Measurements from ENCODE around the gene CHMP5. TPM values are rescaled to one million over a fixed set of nuclear protein-coding genes. Genes with fewer than 3 reads are reported as not detected.

Gene CHMP5
- total RNA-seq, 1 experiment from 2014 or later: 74.4 TPM

DNA sequence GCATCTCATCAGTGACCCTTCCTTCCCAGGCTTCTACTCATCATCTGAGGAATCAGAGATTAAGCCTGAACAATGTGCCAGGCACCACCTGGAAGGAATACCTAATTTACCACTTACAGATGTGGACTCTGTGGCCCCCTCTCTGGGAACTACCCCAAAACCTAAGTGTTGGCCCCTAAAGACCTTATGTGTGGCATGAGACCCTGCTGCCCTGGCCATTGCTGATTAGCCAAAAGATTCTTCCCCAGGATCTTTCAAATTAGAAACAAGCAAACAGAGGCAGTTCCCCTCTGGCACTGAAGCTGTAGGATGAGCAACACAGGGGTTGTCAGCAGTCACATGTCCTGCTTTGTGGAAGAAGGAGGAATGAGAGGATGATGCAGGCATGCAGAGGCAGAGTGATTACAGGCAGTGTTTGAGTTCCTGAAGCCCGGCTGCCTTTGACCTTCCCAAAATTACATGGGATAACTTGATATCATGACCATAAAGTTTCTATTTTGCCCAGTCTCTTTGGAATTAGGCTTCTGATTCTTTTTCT, 14.3 kb upstream of the CHMP5 start:
- POLR2A ChIA-PET (ENCODE audit: low non-redundant PET): no interaction called here
- Histone ChIP-seq H3K4me1 (ENCODE audit: insufficient read depth, low read length, poor library complexity, severe bottlenecking) (no peaks in the 10 kb centered on the region), H3K27me3 (replicated peaks; ENCODE audit: insufficient read depth, low read depth, low read length, poor library complexity) (no peaks in the 10 kb centered on the region), H3K9me3 (ENCODE audit: low read depth, low read length, poor library complexity, severe bottlenecking) (no peaks in the 10 kb centered on the region), H3K27ac (ENCODE audit: low read depth, low read length, poor library complexity, severe bottlenecking) (no peak overlapping the region), H3K36me3 (ENCODE audit: insufficient read depth, low read length, poor library complexity, severe bottlenecking) (peaks cover 27% of the 10 kb centered on the region), H3K4me3 (ENCODE audit: low read depth, low read length, poor library complexity, severe bottlenecking) (no peak overlapping the region)
- no TSS peak for BruUV-seq (replicated peaks)
- TF ChIP-seq, protein P1, sequence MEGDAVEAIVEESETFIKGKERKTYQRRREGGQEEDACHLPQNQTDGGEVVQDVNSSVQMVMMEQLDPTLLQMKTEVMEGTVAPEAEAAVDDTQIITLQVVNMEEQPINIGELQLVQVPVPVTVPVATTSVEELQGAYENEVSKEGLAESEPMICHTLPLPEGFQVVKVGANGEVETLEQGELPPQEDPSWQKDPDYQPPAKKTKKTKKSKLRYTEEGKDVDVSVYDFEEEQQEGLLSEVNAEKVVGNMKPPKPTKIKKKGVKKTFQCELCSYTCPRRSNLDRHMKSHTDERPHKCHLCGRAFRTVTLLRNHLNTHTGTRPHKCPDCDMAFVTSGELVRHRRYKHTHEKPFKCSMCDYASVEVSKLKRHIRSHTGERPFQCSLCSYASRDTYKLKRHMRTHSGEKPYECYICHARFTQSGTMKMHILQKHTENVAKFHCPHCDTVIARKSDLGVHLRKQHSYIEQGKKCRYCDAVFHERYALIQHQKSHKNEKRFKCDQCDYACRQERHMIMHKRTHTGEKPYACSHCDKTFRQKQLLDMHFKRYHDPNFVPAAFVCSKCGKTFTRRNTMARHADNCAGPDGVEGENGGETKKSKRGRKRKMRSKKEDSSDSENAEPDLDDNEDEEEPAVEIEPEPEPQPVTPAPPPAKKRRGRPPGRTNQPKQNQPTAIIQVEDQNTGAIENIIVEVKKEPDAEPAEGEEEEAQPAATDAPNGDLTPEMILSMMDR (conservative IDR thresholded peaks at IDR 0.05; ENCODE audit: low read depth, low read length): no peak
- no peak for DNase-seq (ENCODE audit: low spot score)
- CTCF ChIA-PET: no interaction called here
- intact Hi-C loops (cut with micrococcal nuclease; ENCODE audit: unreplicated experiment): no loop called here

DNA sequence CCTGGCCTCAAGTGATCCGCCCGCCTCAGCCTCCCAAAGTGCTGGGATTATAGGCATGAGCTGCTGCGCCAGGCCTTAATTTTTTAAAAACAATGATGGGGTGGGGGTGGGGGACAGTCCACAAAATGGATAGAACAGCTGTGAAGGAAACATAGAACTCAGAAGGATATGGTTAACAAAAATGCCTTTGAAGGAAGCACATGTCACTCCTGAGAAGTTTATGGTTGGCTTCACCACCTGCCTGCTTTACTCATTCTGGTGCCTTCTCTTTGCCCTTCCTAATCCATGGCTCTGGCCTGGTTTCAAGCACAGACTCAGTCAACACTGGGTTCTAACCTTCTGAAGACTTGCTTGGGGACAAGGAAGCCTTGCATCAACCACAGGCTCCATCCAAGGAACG, 10.6 kb upstream of the CHMP5 start:
- H3K27ac ChIP-seq (ENCODE audit: low read depth, low read length, poor library complexity, severe bottlenecking): no peak overlapping the region
- H3K4me3 ChIP-seq (ENCODE audit: low read depth, low read length, poor library complexity, severe bottlenecking): no peak overlapping the region
- POLR2A ChIA-PET (ENCODE audit: low non-redundant PET): no interaction called here
- DNase-seq (ENCODE audit: low spot score): no peak
- H3K27me3 ChIP-seq (replicated peaks; ENCODE audit: insufficient read depth, low read depth, low read length, poor library complexity): no peaks in the 10 kb centered on the region
- no peaks in the 10 kb centered on the region for H3K4me1 ChIP-seq (ENCODE audit: insufficient read depth, low read length, poor library complexity, severe bottlenecking)
- CTCF ChIA-PET: no interaction called here
- H3K36me3 ChIP-seq (ENCODE audit: insufficient read depth, low read length, poor library complexity, severe bottlenecking): peaks cover 62% of the 10 kb centered on the region
- TF ChIP-seq, protein P1 (conservative IDR thresholded peaks at IDR 0.05; ENCODE audit: low read depth, low read length): no peak
- no peak for TF ChIP-seq EZH2 (IDR thresholded peaks at IDR 0.05; ENCODE audit: borderline replicate concordance, low read depth, low read length, poor library complexity, severe bottlenecking)
- H3K9me3 ChIP-seq (ENCODE audit: low read depth, low read length, poor library complexity, severe bottlenecking): no peaks in the 10 kb centered on the region
- no TSS peak for BruUV-seq (replicated peaks)
- intact Hi-C loops (cut with micrococcal nuclease; ENCODE audit: unreplicated experiment): no loop called here

DNA sequence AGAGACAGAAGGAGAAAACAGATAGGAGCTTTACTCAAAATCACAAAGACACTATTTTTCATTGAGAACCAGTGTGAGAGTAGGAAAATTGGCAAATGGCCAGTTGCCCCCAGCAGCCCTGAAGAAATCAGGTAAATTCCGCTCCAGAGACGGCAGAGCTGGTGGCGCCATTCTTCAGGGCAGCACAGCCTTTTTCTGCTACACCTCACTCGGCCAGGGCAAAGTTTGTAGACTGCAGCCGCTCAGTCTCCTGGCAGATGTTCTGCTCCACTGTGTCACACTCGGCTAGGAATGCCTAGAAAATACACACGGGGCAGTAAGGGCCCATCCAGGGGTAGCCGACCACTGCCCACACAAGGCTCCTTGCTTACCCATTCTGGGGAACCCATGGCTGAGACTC, 9.8 kb upstream of the CHMP5 start:
- BruUV-seq (replicated peaks): no TSS peak
- Histone ChIP-seq H3K36me3 (ENCODE audit: insufficient read depth, low read length, poor library complexity, severe bottlenecking) (peaks cover 70% of the 10 kb centered on the region), H3K27me3 (replicated peaks; ENCODE audit: insufficient read depth, low read depth, low read length, poor library complexity) (no peaks in the 10 kb centered on the region), H3K4me3 (ENCODE audit: low read depth, low read length, poor library complexity, severe bottlenecking) (no peak overlapping the region), H3K27ac (ENCODE audit: low read depth, low read length, poor library complexity, severe bottlenecking) (no peak overlapping the region), H3K9me3 (ENCODE audit: low read depth, low read length, poor library complexity, severe bottlenecking) (no peaks in the 10 kb centered on the region), H3K4me1 (ENCODE audit: insufficient read depth, low read length, poor library complexity, severe bottlenecking) (no peaks in the 10 kb centered on the region)
- intact Hi-C loops (cut with micrococcal nuclease; ENCODE audit: unreplicated experiment): no loop called here
- CTCF ChIA-PET: no interaction called here
- POLR2A ChIA-PET (ENCODE audit: low non-redundant PET): no interaction called here
- DNase-seq (ENCODE audit: low spot score): no peak
- TF ChIP-seq EZH2 (IDR thresholded peaks at IDR 0.05; ENCODE audit: borderline replicate concordance, low read depth, low read length, poor library complexity, severe bottlenecking): no peak
- TF ChIP-seq, protein P1 (conservative IDR thresholded peaks at IDR 0.05; ENCODE audit: low read depth, low read length): no peak
